ENCODE data around the gene SIPA1L3.

DNA sequence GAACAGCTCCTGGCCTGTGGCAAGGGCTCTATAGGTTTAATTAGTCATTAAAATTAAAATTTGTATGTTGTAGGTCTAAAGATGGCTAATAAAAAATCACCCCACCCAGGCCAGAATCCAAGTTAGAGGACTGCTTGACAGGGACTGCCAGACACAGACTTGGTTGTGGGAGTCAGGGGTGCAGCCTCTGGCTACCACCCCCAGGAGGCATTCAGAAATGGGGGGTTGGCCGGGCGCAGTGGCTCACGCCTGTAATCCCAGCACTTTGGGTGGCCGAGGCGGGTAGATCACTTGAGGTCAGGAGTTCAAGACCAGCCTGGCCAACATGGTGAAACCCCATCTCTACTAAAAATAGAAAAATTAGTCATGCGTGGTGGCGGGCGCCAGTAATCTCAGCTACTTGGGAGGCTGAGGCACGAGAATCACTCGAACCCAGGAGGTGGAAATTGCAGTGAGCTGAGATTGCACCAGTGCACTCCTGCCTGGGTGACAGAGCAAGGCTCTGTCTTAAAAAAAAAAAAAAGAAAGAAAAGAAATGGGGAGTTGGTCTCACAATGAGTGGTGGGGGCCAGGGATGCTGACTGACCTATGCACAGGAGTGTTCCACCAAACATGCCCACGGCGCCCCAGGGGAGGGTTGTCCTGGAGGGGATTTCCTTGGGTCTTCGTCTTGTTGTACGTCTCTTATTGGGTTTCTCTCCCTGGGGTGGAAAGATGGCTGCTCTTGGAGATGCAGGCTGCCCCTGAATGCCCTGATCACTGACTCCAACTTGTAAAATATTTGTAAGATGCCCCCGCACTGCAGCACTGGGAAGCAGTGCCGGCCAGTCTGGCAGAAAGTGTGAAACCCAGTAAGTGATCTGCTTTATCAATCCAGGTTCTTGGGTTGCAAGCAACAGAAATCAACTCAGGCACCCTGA lies 68.8 kb downstream of the SIPA1L3 start:
- TF ChIP-seq POLR2A (IDR thresholded peaks at IDR 0.05) (no peak), POLR2AphosphoS5 (IDR thresholded peaks at IDR 0.05) (no peak), EP300 (IDR thresholded peaks at IDR 0.05) (no peak)
- TF ChIP-seq, protein P1, sequence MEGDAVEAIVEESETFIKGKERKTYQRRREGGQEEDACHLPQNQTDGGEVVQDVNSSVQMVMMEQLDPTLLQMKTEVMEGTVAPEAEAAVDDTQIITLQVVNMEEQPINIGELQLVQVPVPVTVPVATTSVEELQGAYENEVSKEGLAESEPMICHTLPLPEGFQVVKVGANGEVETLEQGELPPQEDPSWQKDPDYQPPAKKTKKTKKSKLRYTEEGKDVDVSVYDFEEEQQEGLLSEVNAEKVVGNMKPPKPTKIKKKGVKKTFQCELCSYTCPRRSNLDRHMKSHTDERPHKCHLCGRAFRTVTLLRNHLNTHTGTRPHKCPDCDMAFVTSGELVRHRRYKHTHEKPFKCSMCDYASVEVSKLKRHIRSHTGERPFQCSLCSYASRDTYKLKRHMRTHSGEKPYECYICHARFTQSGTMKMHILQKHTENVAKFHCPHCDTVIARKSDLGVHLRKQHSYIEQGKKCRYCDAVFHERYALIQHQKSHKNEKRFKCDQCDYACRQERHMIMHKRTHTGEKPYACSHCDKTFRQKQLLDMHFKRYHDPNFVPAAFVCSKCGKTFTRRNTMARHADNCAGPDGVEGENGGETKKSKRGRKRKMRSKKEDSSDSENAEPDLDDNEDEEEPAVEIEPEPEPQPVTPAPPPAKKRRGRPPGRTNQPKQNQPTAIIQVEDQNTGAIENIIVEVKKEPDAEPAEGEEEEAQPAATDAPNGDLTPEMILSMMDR (IDR thresholded peaks at IDR 0.05) = no peak

All from upper lobe of left lung (tissue), 4 donors.